ENCODE data around the gene PIF1.

DNA sequence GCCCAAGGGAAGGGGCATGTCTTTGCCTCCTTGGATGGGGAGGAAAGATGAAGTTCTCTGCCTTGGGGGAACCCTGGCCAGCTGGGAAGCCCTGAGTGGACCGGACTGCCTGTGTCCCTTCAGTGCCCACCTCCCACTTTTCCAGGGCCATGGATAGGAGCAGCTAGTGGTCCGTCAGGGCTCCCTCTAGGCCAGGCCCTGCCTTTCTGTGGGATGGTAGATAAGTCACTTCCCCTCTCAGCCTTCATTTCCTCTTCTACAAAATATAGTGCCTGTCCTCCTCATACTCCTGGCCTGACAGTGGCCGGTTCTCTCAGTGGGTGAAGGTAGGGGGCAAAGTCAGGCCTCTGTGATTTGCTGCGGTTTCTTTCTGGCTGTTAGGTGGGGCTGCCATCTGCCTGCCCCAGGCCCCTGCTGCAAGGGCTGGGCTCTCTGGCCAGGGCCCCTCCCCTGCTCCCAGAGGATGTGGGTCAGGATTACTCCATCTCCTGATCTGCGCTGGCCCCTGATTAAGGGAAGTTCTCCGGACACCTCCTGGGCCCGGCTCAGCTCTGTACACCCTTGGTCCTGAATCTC lies 17.6 kb upstream of the PIF1 start:
- no peak for TF ChIP-seq POLR2A (IDR thresholded peaks at IDR 0.05)
- TF ChIP-seq CTCF (IDR thresholded peaks at IDR 0.05) = no peak
